ENCODE measurements around the gene SNX21. TPM values are rescaled to one million over a fixed set of nuclear protein-coding genes. Genes with fewer than 3 reads are reported as not detected.

The SNX21 gene, protein sequence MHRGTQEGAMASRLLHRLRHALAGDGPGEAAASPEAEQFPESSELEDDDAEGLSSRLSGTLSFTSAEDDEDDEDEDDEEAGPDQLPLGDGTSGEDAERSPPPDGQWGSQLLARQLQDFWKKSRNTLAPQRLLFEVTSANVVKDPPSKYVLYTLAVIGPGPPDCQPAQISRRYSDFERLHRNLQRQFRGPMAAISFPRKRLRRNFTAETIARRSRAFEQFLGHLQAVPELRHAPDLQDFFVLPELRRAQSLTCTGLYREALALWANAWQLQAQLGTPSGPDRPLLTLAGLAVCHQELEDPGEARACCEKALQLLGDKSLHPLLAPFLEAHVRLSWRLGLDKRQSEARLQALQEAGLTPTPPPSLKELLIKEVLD
- 86.1 TPM for total RNA-seq

DNA sequence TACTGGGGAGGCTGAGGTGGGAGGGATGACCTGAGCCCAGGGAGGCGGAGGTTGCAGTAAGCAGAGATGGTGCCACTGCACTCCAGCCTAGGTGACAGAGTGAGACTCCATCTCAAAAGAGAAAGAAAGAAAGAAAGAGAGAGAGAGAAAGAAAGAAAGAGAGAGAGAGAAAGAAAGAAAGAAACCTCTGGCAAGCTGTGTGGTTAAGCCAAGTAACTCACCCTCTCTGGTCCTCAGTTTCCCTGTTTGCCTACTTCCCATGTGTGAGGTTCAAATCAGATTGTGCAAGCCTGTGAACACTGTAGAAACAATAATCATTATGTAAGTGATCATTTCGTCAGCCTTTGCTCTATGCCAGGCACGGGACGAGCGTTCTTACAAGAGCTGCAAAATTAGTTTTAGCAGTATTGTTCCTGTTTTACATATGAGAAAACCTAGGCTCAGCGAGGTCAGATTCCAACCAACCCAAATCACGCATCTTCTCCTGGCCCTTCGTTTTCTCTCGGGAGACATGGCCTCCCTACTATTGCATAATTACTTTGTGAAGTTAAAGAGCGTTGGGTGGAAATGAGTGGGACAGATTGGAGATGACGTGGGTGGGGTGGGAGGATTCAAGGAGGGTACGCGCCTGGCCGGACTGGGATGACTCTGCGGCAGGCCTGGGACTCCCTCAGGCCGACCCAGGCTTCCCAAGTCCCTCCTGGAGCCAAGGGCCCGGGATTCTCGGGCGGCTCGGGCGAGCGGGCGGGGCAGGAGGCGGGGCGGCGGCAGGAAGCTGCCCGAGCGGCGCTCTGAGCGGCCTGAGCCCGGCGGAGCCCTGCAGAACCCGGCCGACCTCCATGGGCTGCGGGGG, at the start of gene SNX21:
Gene SNX21 (plus strand): TSS at position 770 of the 853 bp plus-strand sequence. CDS start 121 bp downstream, outside the sequence.

DNA sequence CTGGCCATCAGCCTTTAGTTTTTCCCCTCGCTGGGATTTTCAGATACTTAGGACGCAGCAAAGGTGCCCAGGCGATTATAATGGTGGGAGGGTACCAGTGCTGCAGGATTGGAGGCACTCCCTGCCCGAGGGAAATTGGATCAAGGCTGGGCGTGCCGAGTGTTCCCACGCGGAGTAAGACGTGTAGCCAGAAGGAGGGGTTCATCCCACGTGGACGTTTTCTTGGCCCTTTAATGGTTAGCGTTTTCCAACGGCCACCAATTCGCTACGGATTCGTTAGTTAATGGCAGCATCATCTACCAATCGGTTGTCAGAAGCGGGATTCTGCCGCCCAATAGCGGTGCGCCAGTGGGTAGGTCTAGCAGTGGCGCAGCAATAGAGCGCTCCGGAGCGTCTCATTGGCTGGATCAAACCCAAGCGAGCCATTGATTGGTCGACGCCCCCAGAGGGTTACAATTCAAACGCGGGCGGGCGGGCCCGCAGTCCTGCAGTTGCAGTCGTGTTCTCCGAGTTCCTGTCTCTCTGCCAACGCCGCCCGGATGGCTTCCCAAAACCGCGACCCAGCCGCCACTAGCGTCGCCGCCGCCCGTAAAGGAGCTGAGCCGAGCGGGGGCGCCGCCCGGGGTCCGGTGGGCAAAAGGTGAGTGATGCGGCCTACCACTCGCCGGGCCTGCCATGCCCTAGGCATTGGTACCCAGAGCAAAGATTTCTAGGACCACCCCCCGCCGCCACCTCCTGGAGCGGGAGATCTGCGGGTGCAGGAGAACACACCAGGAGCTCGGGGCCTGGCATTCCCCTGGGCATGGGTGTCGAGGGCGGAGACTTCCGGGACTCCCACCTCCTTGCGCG, 21.2 kb upstream of the SNX21 start, which contains the start of gene UBE2C:
Gene UBE2C (plus strand): TSS at position 488 of the 849 bp plus-strand sequence. CDS start 52 bp downstream, at position 540.

DNA sequence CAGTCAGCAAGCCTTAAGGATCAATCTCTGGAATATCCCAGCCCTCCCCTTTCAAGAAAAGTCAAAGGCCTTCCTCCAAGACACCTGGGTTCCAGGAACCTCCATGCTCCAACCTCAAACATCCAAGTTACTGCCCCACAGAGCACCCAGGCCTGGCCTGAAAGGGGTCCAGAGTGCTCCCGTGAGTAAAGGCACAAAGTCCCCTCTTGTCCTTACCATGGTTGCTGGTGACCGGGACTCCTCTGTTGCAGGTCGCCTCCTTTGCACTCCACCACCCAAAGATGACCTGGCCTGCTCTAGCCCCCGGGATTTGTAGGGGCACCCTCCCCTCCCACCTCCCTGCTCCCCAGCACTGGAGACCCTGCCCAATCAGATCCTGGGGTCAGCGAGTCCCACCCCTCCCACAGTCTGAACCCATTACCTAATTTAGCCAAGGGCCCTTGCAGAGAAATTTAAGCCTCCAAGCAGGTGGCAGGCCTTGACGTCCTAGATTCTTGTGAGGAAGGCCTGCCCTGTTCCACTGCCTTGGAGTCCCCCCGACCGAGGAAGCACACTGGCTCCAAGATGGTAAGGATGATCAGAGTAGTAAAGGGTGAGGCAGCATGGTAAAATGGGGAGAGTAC, 6.5 kb upstream of the SNX21 start, which contains the start of gene TNNC2:
Gene TNNC2 (minus strand): TSS at position 283 of the 623 bp plus-strand sequence. CDS start 64 bp downstream, at position 219.

DNA sequence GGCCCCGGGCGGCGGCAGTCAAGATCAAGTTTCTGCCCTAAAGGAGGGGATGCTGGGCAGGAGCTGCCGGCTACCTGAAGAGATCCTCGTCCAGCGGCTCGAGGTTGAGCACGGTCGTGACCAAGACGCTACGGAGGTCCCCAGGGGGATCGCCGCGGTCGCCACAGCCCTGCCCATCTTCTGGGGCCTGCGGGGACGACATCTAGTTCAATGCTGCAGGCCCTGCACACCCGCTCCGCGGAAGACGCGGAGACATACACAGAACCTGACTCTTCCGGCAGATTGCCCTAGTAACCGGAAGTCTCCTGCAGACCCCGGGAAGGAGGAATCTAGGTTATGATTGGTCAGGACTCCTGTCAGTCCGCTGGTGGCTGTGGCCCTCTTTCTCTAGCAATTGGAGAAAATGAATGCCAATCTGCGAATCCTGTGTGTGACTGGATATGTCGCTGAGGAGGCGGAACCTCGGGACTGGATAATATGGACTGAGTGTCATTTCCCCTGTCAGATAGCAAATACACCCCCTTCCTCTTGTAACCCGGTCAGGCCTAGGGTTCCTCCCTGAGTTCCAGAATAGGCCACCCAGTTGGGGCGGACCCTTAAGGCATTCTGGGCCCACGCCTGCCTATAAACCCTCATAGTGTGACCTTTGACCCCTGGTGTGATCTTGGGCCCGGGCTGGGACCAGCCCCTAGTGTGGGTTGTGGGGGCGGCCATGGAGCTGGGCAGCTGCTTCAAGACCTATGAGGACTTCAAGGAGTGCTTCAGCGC, 23.7 kb downstream of the SNX21 start, which contains the start of the genes ACOT8 and ZSWIM3:
Gene ACOT8 (minus strand): TSS at position 279 of the 768 bp plus-strand sequence. CDS start 77 bp downstream, at position 202.
Gene ZSWIM3 (plus strand): TSS at position 501 of the 768 bp plus-strand sequence. CDS start 212 bp downstream, at position 713.

DNA sequence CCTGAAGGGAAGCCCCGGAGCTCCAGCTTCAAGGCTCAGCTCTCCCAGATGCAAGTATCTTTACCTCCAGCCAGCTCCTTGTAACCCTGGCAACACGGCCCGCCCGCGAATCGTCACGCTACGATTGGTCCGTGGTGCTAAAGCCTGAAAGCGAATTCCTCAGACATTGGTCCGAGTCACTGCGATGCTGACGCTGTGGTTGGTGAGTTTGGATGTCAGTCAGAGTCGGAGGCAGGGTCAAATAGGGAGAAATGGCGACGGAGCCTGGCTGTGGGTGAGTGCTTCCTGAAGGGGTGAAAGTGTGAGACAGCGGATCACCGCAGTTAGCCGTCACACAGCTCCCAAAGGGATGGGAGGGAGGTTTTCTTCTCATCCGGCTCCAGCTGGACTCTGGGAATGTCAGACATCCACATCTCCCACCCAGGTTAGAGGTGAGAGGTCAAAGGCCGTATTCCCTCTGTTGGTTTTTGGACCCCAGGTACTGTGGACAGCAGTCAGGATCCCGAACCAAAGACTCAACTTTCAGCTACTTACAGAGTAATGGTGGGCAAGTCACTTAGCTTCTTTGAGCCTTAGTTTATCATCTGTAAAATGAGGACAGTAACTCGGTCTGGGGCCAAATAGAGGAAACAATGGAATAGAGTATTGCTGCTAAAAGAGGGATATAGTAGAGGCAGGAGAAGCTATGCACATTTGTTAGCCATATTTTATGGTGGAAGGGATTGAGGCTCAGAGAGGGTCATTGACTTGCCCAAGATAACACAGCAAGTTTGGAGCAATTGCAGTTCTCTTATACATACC, 47.6 kb downstream of the SNX21 start, which contains the start of gene ZSWIM1:
Gene ZSWIM1 (plus strand): TSS at position 240 of the 801 bp plus-strand sequence. CDS start 1,366 bp downstream, outside the sequence.

DNA sequence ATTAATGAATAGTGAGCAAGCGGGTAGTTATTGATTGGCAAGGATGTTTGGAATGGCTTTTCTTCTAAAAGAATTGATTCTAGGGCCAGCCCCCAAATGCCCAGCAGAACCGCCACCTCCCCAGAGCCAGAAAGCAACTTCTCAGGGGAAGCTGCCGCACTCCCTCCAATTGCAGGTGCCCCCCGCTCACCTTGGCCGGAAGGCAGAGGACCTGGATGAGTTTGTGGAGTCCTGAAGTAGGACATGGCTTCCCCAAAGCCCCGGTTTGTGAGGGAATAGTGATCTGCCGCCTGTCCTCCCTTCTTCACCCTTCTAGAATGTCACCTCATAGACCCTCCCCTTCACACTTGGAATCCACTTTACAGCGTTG, 53.7 kb downstream of the SNX21 start, which contains the start of gene SPATA25:
Gene SPATA25 (minus strand): TSS at position 277 of the 370 bp plus-strand sequence. CDS start 32 bp downstream, at position 245.

DNA sequence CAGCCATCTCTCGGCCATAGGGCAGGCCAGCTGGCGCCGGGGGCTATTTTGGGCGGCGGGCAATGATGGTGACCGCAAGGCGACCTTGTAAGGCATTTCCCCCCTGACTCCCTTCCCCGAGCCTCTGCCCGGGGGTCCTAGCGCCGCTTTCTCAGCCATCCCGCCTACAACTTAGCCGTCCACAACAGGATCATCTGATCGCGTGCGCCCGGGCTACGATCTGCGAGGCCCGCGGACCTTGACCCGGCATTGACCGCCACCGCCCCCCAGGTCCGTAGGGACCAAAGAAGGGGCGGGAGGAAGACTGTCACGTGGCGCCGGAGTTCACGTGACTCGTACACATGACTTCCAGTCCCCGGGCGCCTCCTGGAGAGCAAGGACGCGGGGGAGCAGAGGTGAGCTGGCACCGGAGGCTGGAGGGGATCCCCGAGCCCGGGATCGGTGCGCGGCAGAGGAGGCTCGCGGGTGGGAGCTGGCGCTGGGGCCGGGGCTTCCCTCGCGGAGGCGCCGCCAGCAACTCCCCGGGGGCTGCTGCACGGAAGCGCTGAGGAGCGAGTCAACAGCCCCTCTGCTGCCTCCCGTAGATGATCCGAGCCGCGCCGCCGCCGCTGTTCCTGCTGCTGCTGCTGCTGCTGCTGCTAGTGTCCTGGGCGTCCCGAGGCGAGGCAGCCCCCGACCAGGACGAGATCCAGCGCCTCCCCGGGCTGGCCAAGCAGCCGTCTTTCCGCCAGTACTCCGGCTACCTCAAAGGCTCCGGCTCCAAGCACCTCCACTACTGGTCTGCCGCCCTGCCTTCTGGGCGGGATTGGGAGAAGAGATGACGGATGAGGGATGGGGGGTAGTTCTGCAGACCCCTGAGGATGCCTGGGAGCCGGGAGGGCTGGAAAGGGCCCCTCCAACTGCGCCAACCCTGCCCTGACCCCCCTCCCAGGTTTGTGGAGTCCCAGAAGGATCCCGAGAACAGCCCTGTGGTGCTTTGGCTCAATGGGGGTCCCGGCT, 57.7 kb downstream of the SNX21 start, which contains the start of the genes CTSA and NEURL2:
Gene CTSA (plus strand): TSS at position 351 of the 999 bp plus-strand sequence. CDS start 234 bp downstream, at position 585.
Gene NEURL2 (minus strand): TSS at position 224 of the 999 bp plus-strand sequence. CDS start 217 bp downstream, at position 7.

Other genes starting within 250 kb of the SNX21 start
- not detected for gene WFDC10A, start 204.1 kb upstream of the SNX21 start, total RNA-seq
- gene WFDC9, start 202.5 kb upstream of the SNX21 start, total RNA-seq: not detected
- not detected for gene WFDC11, start 163.6 kb upstream of the SNX21 start, total RNA-seq
- gene WFDC13, start 131.8 kb upstream of the SNX21 start, total RNA-seq: not detected
- gene WFDC10B, start 128.8 kb upstream of the SNX21 start, total RNA-seq: not detected
- not detected for gene SPINT4, start 111.5 kb upstream of the SNX21 start, total RNA-seq
- not detected for gene WFDC3, start 41.9 kb upstream of the SNX21 start, total RNA-seq
- gene DNTTIP1, start 41.8 kb upstream of the SNX21 start, total RNA-seq: 17.8 TPM
- 15.3 TPM for gene UBE2C, start 21.2 kb upstream of the SNX21 start, total RNA-seq
- 93.6 TPM for gene TNNC2, start 6.5 kb upstream of the SNX21 start, total RNA-seq
- 36.1 TPM for gene ACOT8, start 23.6 kb downstream of the SNX21 start, total RNA-seq
- 16.2 TPM for gene ZSWIM3, start 23.8 kb downstream of the SNX21 start, total RNA-seq
- 9.4 TPM for gene ZSWIM1, start 47.4 kb downstream of the SNX21 start, total RNA-seq
- 7.6 TPM for gene SPATA25, start 53.8 kb downstream of the SNX21 start, total RNA-seq
- gene NEURL2, start 57.4 kb downstream of the SNX21 start, total RNA-seq: 12.8 TPM
- gene CTSA, start 57.5 kb downstream of the SNX21 start, total RNA-seq: 50.5 TPM
- gene PLTP, start 78.4 kb downstream of the SNX21 start, total RNA-seq: 58.0 TPM
- gene PCIF1, start 100.9 kb downstream of the SNX21 start, total RNA-seq: 41.5 TPM
- 21.8 TPM for gene ZNF335, start 138.4 kb downstream of the SNX21 start, total RNA-seq
- gene MMP9, start 175.1 kb downstream of the SNX21 start, total RNA-seq: 2.5 TPM
- 31.2 TPM for gene SLC12A5, start 195.4 kb downstream of the SNX21 start, total RNA-seq

All from camera-type eye (tissue), 1 donor.